Ammon's horn (tissue), 1 donor: ENCODE results near the gene KCNQ1.

Source experiments
- DNase-seq: peaks from one replicate; pipeline ENCODE4 v3.0.0-alpha.2; 2016; ENCODE audit warnings: low spot score

KCNQ1 gene

DNA sequence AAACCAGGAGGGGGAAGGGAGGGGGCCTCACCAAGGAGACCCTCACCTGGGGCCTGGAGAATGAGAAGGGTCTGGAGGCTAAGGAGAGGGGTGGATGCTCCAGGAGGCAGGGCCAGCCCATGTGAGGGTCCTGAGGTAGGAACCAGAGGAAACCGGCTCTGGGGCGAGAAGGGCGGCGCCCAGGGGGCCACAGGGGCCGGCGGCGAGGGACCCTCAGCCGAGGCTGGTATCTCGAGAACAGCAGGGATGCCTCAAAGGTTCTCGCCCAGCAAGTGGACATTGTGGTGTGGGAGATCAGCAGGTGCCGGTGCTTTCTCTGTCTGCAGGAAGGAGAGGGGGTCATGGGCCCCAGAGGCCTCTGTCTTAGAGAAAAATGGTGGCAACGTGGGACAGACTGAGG, 392.8 kb downstream of the KCNQ1 start:
- DNase-seq = no peak

DNA sequence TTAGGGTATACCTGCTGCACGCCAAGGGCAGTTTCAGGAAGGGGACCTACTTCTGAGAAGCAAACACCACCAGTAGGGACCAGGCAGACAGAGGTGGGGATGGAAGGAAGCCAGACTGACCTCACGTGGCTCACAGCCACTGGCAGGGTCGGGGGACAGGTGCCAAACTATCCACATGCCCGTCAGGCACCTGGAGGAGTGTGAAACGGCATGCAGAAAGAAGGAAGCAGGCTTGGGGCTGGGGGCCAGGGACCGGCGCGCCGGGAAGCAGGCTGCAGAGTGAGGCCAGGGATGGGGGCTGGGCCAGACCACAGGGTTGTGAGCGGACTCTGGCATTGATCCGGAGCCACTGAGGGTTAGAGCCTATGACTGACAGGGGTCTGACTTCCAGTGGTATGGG, 393.3 kb downstream of the KCNQ1 start:
- DNase-seq = no peak

DNA sequence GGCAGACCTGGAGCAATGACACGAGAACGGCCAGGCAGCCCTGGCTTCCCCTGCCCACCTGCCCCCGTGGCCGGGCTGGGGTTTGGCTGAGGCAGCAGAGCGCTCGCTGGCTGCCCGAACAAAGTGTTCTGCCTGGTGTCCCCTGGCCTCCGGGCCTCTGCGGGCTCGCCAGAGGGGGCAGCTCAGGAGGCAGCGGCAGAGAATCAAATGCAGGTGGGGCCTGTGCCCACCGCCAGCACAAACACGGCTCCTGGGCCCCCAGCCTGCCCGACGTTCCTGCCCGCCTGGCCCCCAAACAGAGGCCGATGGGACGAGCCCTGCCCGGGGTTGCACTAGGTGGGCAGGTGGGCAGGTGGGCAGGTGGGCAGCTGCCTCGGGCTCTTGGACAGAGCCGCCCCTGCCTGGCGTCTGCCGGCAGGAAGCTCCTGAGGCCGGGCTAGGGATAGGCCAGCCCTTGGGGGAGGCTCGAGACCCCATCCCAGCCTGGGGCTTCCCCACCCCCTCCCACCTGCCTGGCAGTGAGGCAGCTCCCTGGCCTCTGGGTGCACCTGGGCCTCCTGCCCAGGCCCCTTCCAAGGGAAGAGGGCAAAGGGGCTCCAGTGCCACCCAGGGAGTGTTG, 394.0 kb downstream of the KCNQ1 start:
- no peak for DNase-seq

DNA sequence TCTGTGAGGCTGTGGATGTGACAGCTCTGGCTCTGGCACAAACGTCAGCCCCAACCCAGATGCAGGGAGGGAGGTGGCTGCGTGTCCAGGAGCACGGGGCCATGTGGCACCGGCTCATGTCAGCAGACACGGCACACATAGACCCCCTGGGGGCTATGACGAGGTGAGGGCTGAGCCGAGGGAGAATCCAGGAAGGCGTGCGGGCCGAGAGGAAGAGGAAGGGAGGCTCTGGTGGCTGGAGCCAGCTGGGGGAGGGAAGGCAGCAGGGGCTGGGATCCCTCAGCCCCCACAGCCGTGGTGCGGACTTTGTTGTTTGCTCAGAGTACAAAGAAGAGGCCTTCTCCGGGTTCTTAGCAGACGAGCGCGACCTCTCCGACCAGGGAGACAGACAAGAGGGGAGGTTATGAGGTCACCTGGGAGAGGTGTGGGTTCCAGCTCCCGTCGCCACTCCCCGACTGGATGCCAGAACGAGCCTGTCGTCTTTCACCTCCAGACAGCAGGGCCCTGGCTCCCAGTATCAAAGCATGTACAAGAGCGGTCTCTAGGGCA, 394.7 kb downstream of the KCNQ1 start:
- no peak for DNase-seq

DNA sequence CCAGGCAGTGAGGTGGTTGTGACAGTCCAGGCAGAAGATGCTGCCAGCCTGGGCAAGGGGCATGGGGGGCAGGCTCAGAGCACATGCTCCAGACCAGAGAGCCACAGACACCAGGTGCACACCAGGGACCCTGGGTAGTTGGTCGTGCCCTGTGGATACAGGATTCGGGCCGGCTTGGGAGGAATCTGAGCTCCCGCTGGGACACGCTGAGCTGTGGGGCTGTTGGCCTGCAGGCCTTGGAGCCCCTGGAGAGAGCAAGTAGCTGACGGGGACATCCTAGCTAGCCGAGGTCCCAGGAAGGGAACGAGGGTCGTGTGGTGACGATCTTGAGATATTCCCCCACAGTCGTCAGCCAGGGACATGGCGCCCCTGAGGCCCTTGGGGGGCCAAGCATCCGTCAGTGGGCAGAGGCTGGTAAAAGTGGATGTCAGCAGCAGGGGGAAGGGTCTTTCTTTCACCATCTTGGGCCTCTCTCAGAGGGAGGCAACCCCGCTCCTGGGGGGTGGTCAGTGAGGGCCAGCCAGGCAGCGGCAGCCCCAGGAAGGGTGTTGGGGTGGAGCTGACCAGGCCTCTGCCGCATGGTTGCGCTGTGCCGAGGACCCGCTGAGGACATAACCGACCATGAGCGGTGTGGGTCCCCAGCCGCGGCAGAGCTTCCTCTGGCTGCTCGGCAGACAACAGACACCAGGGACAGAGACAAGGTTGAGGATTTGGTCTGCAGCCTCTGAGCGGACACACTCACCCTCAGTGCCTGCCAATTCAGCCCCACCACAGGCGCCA, 396.8 kb downstream of the KCNQ1 start:
- no peak for DNase-seq

DNA sequence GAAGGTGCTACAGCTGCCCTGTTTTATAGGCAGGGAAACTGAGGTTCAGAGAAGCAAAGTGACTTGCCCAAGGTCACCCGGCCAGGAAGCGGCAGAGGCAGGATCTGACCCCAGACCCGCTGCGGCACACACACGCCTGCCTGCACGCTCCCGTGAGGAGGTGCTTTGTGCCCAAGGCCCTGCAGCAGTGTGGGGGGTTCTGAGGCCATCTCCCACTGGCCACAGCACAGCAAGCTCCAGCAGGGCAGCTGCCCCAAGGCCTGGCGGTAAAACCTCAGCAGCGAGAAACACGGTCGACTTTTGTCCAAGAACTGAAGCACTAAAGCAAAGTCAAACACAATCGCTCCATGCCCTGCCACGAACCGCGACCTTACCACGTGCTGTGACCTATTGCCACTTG, 398.1 kb downstream of the KCNQ1 start:
- no peak for DNase-seq

GRCh38 chr11:2843551-2843950, 398.7 kb downstream of the KCNQ1 start:
- no peak for DNase-seq

DNA sequence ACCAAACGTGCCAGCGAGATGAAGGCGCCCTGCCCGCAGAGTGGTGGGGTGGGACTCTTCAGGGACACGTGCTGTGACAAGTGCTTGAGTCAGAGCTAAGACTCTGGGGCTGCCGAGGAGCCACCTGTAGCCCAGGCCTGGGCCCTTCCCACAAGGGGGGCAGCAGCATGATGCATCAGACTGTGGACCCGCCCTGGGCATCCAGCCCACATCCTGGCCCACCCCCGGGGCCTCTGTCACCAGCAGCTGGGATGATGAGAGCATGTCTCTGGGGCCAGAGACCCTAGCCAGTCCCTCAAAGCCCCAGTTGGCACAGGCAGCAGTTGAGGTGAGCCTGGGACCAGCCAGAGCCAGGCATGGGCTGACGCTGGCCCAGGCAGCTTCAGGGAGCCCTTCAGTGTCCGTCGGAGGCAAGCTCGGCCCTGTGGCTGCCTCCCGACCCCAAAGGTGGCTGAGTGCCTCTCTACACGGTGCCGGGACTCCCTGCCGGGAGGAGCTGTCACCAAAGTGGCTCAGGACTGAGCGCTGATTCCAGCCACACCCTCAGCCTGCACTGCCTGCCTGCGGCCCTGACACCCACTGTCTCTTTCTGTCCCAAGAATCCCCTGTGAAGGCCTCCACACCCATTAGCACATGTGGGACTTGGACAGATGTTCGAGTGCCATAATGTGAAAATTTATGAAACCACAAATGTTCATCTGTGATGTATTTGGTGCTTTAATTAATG, 399.5 kb downstream of the KCNQ1 start:
- DNase-seq = no peak

- no peak for DNase-seq
Observed at GRCh38 chr11:2844996-2845395, 400.2 kb downstream of the KCNQ1 start.

- no peak for DNase-seq
Observed at GRCh38 chr11:2846056-2846455, 401.2 kb downstream of the KCNQ1 start.

- DNase-seq = no peak
Observed at GRCh38 chr11:2846470-2846869, 401.7 kb downstream of the KCNQ1 start.

DNA sequence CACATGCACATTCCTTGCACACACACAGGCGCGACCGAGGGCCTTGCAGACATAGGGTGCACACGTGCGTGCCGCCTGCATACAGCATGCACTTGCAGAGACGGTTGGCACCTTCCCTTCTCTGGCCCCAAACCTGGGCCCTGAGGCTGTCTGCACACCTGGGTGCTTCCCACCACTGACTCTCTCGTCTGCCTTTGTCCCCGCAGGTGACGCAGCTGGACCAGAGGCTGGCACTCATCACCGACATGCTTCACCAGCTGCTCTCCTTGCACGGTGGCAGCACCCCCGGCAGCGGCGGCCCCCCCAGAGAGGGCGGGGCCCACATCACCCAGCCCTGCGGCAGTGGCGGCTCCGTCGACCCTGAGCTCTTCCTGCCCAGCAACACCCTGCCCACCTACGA, 402.8 kb downstream of the KCNQ1 start:
- DNase-seq = no peak

DNA sequence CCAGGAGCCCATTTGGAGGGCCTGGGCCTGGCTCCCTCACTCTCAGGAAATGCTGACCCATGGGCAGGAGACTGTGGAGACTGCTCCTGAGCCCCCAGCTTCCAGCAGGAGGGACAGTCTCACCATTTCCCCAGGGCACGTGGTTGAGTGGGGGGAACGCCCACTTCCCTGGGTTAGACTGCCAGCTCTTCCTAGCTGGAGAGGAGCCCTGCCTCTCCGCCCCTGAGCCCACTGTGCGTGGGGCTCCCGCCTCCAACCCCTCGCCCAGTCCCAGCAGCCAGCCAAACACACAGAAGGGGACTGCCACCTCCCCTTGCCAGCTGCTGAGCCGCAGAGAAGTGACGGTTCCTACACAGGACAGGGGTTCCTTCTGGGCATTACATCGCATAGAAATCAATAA, 403.7 kb downstream of the KCNQ1 start:
- DNase-seq = no peak

DNA sequence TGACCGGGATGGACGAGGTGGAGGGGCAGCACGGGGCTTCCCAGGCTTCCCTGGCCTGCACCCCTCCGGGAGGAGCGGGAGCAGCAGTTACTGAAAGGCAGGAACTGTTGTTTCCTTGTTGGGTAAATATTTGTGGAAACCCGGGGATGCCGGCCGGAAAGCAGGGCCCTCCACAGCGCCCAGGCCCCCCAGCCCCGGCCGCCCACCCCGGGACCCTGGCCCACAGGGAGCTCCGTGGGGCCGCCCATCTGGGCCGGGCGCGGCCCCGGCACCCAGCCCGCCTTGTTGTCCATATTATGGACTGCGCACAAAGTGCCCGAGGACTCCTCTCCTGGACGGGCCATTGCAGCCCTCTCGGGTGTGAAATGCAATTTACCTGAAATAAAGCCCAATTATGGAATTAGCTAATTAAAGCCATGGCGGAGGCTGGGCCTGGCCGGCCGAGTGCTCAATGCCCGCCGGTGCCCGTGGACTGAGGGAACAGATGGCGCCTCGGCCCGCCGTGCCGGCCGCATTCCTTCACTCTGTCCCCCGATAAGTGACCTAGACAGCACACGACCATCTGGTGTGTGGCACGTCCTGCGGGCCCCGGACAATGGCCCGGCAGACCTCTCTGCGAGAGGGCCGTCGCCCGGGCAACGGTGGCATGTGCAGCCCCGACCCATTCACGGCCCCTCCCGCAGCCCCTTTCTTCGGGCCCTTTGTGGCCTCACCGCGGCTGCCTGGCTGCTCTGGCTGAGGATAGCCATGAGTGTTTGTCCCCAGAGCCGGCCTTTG, 405.4 kb downstream of the KCNQ1 start:
- DNase-seq = no peak

- DNase-seq = no peak
Observed at GRCh38 chr11:2853401-2853800, 408.6 kb downstream of the KCNQ1 start.

DNA sequence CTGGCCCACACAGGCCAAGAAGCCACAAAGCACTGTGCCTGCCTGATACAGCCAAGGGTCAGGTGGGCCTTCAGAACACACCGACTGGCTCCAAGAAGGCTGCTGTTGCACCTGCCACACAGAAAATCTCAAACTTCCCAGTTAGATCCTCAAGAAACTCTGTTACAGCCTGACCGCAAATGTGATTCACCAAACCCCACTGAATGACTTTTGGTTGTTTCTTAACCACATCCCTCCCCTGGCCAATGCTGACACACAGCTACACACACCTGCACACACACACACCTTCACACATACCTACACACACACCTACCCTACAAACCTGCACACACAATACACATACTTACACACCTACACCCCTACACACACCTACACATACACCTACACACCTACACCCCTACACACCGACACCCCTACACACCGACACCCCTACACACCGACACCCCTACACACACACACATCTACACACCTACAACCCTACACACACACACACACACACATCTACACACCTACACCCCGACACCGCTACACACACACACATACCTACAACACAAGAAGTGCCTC, 409.3 kb downstream of the KCNQ1 start:
- no peak for DNase-seq

DNA sequence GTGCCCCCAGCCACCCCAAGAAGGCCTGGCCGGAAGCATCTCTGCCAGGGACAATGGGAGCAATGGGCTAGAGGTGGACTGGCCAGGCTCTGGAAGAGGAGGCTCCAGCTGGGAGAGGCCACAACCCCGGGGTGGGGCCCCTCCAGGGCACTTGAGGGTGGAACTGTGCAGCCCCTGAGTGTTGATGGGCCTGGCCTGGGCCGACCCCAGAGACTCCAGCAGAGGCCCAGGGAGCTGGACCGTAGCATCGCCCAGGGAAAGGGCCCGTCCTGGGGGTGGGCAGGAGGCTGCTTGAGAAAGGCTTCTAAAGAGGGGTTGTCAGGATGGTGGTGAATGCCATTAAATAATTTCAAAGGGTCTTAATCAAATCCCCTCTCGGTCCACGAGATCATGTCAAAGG, 410.4 kb downstream of the KCNQ1 start:
- DNase-seq = no peak

GRCh38 chr11:2857276-2857675, 412.5 kb downstream of the KCNQ1 start:
- no peak for DNase-seq

GRCh38 chr11:2857918-2858317, 413.1 kb downstream of the KCNQ1 start:
- no peak for DNase-seq

GRCh38 chr11:2858995-2859698, 414.3 kb downstream of the KCNQ1 start:
- no peak for DNase-seq

DNA sequence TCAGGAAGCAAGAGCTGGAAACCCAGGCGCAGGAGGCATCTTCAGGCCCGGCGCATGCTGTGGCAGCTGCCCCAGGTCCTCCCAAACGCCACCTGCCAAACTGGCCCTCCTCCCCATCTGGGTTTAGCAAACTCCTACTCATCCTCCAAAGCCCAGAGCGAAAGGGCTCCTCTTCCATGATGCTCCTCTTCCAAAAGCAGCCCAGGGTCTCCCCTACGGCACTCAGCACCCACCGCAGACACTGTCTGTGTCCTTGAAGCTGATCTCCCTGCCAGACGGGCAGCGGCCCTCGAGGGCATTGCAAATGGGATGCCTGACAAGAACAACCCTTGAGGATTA, 414.9 kb downstream of the KCNQ1 start:
- DNase-seq = no peak
